HEK293 (cell line): ENCODE measurements around the gene MAPK8IP3.

Source experiments
- CTCF ChIA-PET: fragments of 350-600 bp; formaldehyde crosslinking; extraction: SDS; loops from one replicate; lab custom pipeline; 2021; ENCODE audit warnings: antibody characterized with exemption; lab: Yijun Ruan, JAX
- POLR2A ChIA-PET: fragments of 300-600 bp; formaldehyde crosslinking; extraction: SDS; loops from one replicate; lab custom pipeline; 2020; ENCODE audit warnings: antibody characterized with exemption, inconsistent platforms; lab: Yijun Ruan, JAX
- H3K27ac ChIP-seq: fragments of 200-500 bp; sonication (Bioruptor generic); 2 replicates; pipeline ENCODE4 v1.5.1; 2014; ENCODE audit warnings: low read depth, low read length, control low read depth, inconsistent platforms; ENCODE audit errors: extremely low read depth
- H3K36me3 ChIP-seq, 2 experiments: fragments of 200-500 bp in 1 of 2; sonication (Bioruptor generic) in 1 of 2; 1 replicate in 1 of 2; 2 replicates in 1 of 2; pipeline ENCODE4 v1.5.1; 2014 to 2017; ENCODE audit warnings: inconsistent platforms in 2 of 2, low read length in 2 of 2; ENCODE audit not compliant: control insufficient read depth in 2 of 2, insufficient read depth in 1 of 2
- H3K4me1 ChIP-seq: fragments of 200-500 bp; sonication (Bioruptor generic); 2 replicates; pipeline ENCODE4 v1.5.1; 2014; ENCODE audit warnings: mild to moderate bottlenecking, low read length, inconsistent platforms; ENCODE audit not compliant: control insufficient read depth, insufficient read depth
- H3K4me3 ChIP-seq: 2 replicates; pipeline ENCODE4 v1.5.1; 2011; ENCODE audit warnings: low read depth, mild to moderate bottlenecking, control low read depth, low read length, moderate library complexity
- H3K9me3 ChIP-seq: fragments of 200-500 bp; sonication (Bioruptor generic); 2 replicates; pipeline ENCODE4 v1.5.1; 2014; ENCODE audit warnings: low read depth, low read length, inconsistent platforms; ENCODE audit not compliant: control insufficient read depth, insufficient read depth
- GLI2 ChIP-seq: fragments of 450-650 bp; formaldehyde crosslinking; IDR thresholded peaks from 2 replicates; pipeline ENCODE4; 2017; ENCODE audit warnings: missing biosample characterization, missing genetic modification characterization, low read depth, borderline replicate concordance
- GLIS2 ChIP-seq: fragments of 450-650 bp; formaldehyde crosslinking; IDR thresholded peaks from 2 replicates; pipeline ENCODE4 v1.5.1; 2016; ENCODE audit warnings: missing biosample characterization, missing genetic modification characterization
- SCRT2 ChIP-seq: fragments of 450-650 bp; formaldehyde crosslinking; IDR thresholded peaks from 2 replicates; pipeline ENCODE4 v1.5.1; 2016; ENCODE audit warnings: missing biosample characterization, missing genetic modification characterization
- YY2 ChIP-seq: fragments of 450-650 bp; formaldehyde crosslinking; IDR thresholded peaks from 2 replicates; pipeline ENCODE4 v1.5.1; 2016; ENCODE audit warnings: missing biosample characterization, missing genetic modification characterization
- ZNF521 ChIP-seq: fragments of 450-650 bp; formaldehyde crosslinking; IDR thresholded peaks from 2 replicates; pipeline ENCODE4 v1.5.1; 2017; ENCODE audit warnings: missing biosample characterization, mild to moderate bottlenecking, missing genetic modification characterization
- ZNF529 ChIP-seq: fragments of 450-650 bp; formaldehyde crosslinking; IDR thresholded peaks from 2 replicates; pipeline ENCODE4 v1.5.1; 2017; ENCODE audit warnings: missing genetic modification characterization, missing biosample characterization; ENCODE audit not compliant: insufficient replicate concordance
- ZNF560 ChIP-seq: fragments of 450-650 bp; formaldehyde crosslinking; IDR thresholded peaks from 2 replicates; pipeline ENCODE4 v1.5.1; 2017; ENCODE audit warnings: missing biosample characterization, missing genetic modification characterization, borderline replicate concordance
- ZNF596 ChIP-seq: fragments of 450-650 bp; IDR thresholded peaks from 2 replicates; pipeline ENCODE4 v1.5.0; 2018; ENCODE audit warnings: missing biosample characterization, mild to moderate bottlenecking, missing genetic modification characterization, moderate library complexity
- ZNF600 ChIP-seq: fragments of 450-650 bp; formaldehyde crosslinking; IDR thresholded peaks from 2 replicates; pipeline ENCODE4 v1.5.1; 2016; ENCODE audit warnings: missing biosample characterization, missing genetic modification characterization
- ZNF785 ChIP-seq: fragments of 450-650 bp; formaldehyde crosslinking; IDR thresholded peaks from 2 replicates; pipeline ENCODE4 v1.5.1; 2016; ENCODE audit warnings: missing biosample characterization, missing genetic modification characterization
- TF ChIP-seq, protein P1 (sequence below): fragments of 450-650 bp; formaldehyde crosslinking; IDR thresholded peaks from 2 replicates; pipeline ENCODE4 v1.5.1; 2016; ENCODE audit warnings: missing biosample characterization, missing genetic modification characterization
- TF ChIP-seq, protein P2 (sequence below): fragments of 450-650 bp; formaldehyde crosslinking; optimal IDR thresholded peaks from 2 replicates; pipeline ENCODE3; 2016; ENCODE audit warnings: missing biosample characterization, mild to moderate bottlenecking, missing genetic modification characterization
- TF ChIP-seq, protein P3 (sequence below): fragments of 450-650 bp; formaldehyde crosslinking; IDR thresholded peaks from 2 replicates; pipeline ENCODE4 v1.5.1; 2016; ENCODE audit warnings: missing biosample characterization, missing genetic modification characterization
- TF ChIP-seq, protein P4 (sequence below): fragments of 450-650 bp; formaldehyde crosslinking; conservative IDR thresholded peaks from 2 replicates; pipeline ENCODE4 v1.5.1; 2016; ENCODE audit warnings: low read depth, missing biosample characterization, missing genetic modification characterization

MAPK8IP3 gene

DNA sequence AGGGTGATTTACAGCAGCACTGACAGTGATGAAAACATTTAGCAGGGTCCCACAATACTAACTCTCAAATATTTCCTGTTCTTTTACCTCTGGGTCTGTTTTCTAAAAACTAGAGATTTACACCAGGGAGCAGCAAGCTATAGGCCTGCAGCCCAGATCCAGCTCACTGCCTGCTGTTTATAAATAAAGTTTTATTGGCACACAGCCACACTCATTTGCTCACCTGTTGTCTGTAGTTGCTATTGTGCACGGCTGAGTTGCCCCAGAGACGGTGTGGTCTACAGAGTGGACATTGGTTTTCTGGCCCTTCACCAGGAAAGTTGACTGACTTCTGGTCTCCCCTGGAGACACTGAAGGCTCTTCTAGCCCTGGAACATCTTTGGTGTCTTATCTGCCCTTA is 44.2 kb upstream of the MAPK8IP3 start:
- no peaks in the 10 kb centered on the region for H3K9me3 ChIP-seq
- TF ChIP-seq, protein P1, sequence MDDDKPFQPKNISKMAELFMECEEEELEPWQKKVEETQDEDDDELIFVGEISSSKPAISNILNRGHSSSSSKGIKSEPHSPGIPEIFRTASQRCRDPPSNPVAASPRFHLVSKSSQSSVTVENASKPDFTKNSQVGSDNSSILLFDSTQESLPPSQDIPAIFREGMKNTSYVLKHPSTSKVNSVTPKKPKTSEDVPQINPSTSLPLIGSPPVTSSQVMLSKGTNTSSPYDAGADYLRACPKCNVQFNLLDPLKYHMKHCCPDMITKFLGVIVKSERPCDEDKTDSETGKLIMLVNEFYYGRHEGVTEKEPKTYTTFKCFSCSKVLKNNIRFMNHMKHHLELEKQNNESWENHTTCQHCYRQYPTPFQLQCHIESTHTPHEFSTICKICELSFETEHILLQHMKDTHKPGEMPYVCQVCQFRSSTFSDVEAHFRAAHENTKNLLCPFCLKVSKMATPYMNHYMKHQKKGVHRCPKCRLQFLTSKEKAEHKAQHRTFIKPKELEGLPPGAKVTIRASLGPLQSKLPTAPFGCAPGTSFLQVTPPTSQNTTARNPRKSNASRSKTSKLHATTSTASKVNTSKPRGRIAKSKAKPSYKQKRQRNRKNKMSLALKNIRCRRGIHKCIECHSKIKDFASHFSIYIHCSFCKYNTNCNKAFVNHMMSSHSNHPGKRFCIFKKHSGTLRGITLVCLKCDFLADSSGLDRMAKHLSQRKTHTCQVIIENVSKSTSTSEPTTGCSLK (tag by site-specific recombination), result no peak
- TF ChIP-seq ZNF521 (tag by site-specific recombination) (no peak), ZNF600 (tag by site-specific recombination) (no peak), YY2 (tag by site-specific recombination) (no peak), SCRT2 (tag by site-specific recombination) (peak; percentile 30; the same call in 1 of the 2 replicates), GLIS2 (no peak)
- no peak overlapping the region for H3K4me3 ChIP-seq
- no peaks in the 10 kb centered on the region for H3K4me1 ChIP-seq
- H3K36me3 ChIP-seq, result peaks cover 13 to 92% of the 10 kb centered on the region in 2 experiments
- H3K27ac ChIP-seq, result no peak overlapping the region
- ChIA-PET CTCF (no interaction called here), POLR2A (no interaction called here)

DNA sequence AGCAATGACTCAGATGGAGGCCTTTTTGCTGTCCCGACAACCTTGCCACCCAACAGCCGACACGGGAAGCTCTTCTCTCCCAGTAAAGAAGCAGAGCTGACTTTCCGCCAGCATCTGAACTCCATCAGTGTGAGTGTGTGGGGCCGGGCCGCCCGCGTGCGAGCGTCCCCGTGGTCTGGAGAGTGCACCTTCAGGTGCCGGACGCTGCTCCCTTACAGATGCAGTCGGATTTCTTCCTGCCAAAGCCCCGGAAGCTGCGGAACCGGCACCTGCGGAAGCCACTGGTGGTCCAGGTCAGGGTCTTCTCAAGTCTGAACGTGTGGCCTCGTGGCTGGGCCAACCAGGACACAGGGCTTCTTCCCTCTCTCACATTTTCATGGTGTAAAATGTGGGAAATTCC is 43.5 kb upstream of the MAPK8IP3 start:
- no peaks in the 10 kb centered on the region for H3K4me1 ChIP-seq
- no peak overlapping the region for H3K27ac ChIP-seq
- no peak overlapping the region for H3K4me3 ChIP-seq
- POLR2A ChIA-PET, result no interaction called here
- H3K36me3 ChIP-seq, result peaks cover 13 to 92% of the 10 kb centered on the region in 2 experiments
- no peaks in the 10 kb centered on the region for H3K9me3 ChIP-seq
- no peak for TF ChIP-seq GLI2
- TF ChIP-seq ZNF560 (tag by site-specific recombination), result no peak
- TF ChIP-seq ZNF596 (tag by site-specific recombination), result no peak
- no peak for TF ChIP-seq ZNF785 (tag by site-specific recombination)
- TF ChIP-seq GLIS2, result no peak
- TF ChIP-seq, protein P2, sequence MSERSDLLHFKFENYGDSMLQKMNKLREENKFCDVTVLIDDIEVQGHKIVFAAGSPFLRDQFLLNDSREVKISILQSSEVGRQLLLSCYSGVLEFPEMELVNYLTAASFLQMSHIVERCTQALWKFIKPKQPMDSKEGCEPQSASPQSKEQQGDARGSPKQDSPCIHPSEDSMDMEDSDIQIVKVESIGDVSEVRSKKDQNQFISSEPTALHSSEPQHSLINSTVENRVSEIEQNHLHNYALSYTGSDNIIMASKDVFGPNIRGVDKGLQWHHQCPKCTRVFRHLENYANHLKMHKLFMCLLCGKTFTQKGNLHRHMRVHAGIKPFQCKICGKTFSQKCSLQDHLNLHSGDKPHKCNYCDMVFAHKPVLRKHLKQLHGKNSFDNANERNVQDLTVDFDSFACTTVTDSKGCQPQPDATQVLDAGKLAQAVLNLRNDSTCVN, result no peak
- TF ChIP-seq, protein P3, sequence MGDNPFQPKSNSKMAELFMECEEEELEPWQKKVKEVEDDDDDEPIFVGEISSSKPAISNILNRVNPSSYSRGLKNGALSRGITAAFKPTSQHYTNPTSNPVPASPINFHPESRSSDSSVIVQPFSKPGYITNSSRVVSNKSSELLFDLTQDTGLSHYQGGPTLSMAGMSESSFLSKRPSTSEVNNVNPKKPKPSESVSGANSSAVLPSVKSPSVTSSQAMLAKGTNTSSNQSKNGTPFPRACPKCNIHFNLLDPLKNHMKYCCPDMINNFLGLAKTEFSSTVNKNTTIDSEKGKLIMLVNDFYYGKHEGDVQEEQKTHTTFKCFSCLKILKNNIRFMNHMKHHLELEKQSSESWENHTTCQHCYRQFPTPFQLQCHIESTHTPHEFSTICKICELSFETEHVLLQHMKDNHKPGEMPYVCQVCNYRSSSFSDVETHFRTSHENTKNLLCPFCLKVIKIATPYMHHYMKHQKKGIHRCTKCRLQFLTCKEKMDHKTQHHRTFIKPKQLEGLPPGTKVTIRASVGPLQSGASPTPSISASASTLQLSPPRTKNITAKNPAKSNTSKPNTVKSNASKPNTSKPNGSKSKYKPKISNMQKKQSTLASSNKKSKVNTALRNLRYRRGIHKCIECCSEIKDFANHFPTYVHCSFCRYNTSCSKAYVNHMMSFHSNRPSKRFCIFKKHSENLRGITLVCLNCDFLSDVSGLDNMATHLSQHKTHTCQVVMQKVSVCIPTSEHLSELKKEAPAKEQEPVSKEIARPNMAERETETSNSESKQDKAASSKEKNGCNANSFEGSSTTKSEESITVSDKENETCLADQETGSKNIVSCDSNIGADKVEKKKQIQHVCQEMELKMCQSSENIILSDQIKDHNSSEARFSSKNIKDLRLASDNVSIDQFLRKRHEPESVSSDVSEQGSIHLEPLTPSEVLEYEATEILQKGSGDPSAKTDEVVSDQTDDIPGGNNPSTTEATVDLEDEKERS (tag by site-specific recombination), result no peak
- no peak for TF ChIP-seq ZNF529 (tag by site-specific recombination)
- TF ChIP-seq, protein P4, sequence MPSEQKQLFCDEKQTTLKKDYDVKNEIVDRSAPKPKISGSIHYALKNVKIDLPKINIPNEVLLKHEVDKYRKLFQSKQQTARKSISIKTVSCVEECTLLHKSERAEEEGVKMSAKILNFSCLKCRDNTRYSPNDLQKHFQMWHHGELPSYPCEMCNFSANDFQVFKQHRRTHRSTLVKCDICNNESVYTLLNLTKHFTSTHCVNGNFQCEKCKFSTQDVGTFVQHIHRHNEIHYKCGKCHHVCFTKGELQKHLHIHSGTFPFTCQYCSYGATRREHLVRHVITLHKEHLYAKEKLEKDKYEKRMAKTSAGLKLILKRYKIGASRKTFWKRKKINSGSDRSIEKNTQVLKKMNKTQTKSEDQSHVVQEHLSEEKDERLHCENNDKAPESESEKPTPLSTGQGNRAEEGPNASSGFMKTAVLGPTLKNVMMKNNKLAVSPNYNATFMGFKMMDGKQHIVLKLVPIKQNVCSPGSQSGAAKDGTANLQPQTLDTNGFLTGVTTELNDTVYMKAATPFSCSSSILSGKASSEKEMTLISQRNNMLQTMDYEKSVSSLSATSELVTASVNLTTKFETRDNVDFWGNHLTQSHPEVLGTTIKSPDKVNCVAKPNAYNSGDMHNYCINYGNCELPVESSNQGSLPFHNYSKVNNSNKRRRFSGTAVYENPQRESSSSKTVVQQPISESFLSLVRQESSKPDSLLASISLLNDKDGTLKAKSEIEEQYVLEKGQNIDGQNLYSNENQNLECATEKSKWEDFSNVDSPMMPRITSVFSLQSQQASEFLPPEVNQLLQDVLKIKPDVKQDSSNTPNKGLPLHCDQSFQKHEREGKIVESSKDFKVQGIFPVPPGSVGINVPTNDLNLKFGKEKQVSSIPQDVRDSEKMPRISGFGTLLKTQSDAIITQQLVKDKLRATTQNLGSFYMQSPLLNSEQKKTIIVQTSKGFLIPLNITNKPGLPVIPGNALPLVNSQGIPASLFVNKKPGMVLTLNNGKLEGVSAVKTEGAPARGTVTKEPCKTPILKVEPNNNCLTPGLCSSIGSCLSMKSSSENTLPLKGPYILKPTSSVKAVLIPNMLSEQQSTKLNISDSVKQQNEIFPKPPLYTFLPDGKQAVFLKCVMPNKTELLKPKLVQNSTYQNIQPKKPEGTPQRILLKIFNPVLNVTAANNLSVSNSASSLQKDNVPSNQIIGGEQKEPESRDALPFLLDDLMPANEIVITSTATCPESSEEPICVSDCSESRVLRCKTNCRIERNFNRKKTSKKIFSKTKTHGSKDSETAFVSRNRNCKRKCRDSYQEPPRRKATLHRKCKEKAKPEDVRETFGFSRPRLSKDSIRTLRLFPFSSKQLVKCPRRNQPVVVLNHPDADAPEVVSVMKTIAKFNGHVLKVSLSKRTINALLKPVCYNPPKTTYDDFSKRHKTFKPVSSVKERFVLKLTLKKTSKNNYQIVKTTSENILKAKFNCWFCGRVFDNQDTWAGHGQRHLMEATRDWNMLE, result no peak
- CTCF ChIA-PET, result no interaction called here
